ENCODE results near the gene PI4KA.
"Not testable (repeated sequence)": the region's sequence is repeated elsewhere in the genome, so short reads cannot be mapped to it uniquely, and the experiment has no call there.

The PI4KA gene

GRCh38 chr22:20839837-20840645, 18.6 kb downstream of the PI4KA start:
- no peaks in the 10 kb centered on the region for H3K27me3 ChIP-seq (ENCODE audit: insufficient read depth, low read depth, severe bottlenecking)
- no peak for TF ChIP-seq CTCF (IDR thresholded peaks at IDR 0.05; ENCODE audit: low read depth, low read length)
- no peak for DNase-seq
- no peak overlapping the region for H3K4me3 ChIP-seq (ENCODE audit: low read depth, low read length)
- no peak overlapping the region for H3K27ac ChIP-seq
- no peaks in the 10 kb centered on the region for H3K9me3 ChIP-seq (ENCODE audit: severe bottlenecking)
- no peaks in the 10 kb centered on the region for H3K36me3 ChIP-seq

- H3K9me3 ChIP-seq (ENCODE audit: severe bottlenecking); H3K27me3 ChIP-seq (ENCODE audit: insufficient read depth, low read depth, severe bottlenecking); H3K36me3 ChIP-seq; H3K4me3 ChIP-seq (ENCODE audit: low read depth, low read length); DNase-seq; H3K27ac ChIP-seq: not testable (repeated sequence)
Measured at GRCh38 chr22:20839354-20839753, 19.3 kb downstream of the PI4KA start.

GRCh38 chr22:20836987-20837823, 21.4 kb downstream of the PI4KA start:
- Histone ChIP-seq H3K27ac (no peak overlapping the region), H3K4me3 (ENCODE audit: low read depth, low read length) (no peak overlapping the region), H3K27me3 (ENCODE audit: insufficient read depth, low read depth, severe bottlenecking) (no peaks in the 10 kb centered on the region), H3K9me3 (ENCODE audit: severe bottlenecking) (no peaks in the 10 kb centered on the region), H3K36me3 (peaks cover 23% of the 10 kb centered on the region)
- no peak for DNase-seq
- TF ChIP-seq CTCF (IDR thresholded peaks at IDR 0.05; ENCODE audit: low read depth, low read length): no peak

DNA sequence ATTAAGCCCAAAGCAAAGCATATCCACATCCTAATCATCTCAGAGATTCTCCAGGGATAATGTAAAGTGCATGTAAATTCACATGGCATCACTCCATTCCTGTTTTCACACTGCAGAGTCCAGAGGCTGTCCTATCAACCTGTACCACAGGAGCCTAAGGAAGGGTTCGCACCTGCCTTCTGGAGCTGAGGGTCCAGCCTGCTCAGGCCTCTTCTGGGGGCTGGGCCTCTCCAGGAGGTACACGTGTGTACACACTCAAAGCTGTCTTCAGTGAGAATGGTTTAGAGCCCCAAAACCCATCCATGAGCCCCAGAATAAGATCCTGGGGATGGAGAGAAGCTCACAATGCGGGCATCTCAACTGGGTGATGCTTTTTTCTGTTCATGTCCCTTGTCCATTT, 23.9 kb downstream of the PI4KA start:
- H3K9me3 ChIP-seq (ENCODE audit: severe bottlenecking): no peaks in the 10 kb centered on the region
- H3K36me3 ChIP-seq: peaks cover 45% of the 10 kb centered on the region
- no peak overlapping the region for H3K27ac ChIP-seq
- H3K27me3 ChIP-seq (ENCODE audit: insufficient read depth, low read depth, severe bottlenecking): no peaks in the 10 kb centered on the region
- DNase-seq: no peak
- no peak overlapping the region for H3K4me3 ChIP-seq (ENCODE audit: low read depth, low read length)
- TF ChIP-seq CTCF (IDR thresholded peaks at IDR 0.05; ENCODE audit: low read depth, low read length): no peak

- no peak overlapping the region for H3K27ac ChIP-seq
- H3K4me3 ChIP-seq (ENCODE audit: low read depth, low read length): no peak overlapping the region
- H3K27me3 ChIP-seq (ENCODE audit: insufficient read depth, low read depth, severe bottlenecking): no peaks in the 10 kb centered on the region
- no peaks in the 10 kb centered on the region for H3K9me3 ChIP-seq (ENCODE audit: severe bottlenecking)
- DNase-seq: no peak
- TF ChIP-seq CTCF (IDR thresholded peaks at IDR 0.05; ENCODE audit: low read depth, low read length): no peak
- peaks cover 50% of the 10 kb centered on the region for H3K36me3 ChIP-seq
Measured at GRCh38 chr22:20834206-20834605, 24.4 kb downstream of the PI4KA start.

- DNase-seq: no peak
- Histone ChIP-seq H3K9me3 (ENCODE audit: severe bottlenecking) (no peaks in the 10 kb centered on the region), H3K27ac (no peak overlapping the region), H3K36me3 (peaks cover 56% of the 10 kb centered on the region), H3K4me3 (ENCODE audit: low read depth, low read length) (no peak overlapping the region), H3K27me3 (ENCODE audit: insufficient read depth, low read depth, severe bottlenecking) (no peaks in the 10 kb centered on the region)
- TF ChIP-seq CTCF (IDR thresholded peaks at IDR 0.05; ENCODE audit: low read depth, low read length): no peak
Measured at GRCh38 chr22:20833225-20833665, 25.4 kb downstream of the PI4KA start.

Measured in WERI-Rb-1 (cell line).